K562 (cell line): ENCODE data around the gene IBA57.

ENCODE experiments used
- ARID2 ChIP-seq: fragments of 450-650 bp; IDR thresholded peaks from 2 replicates; pipeline ENCODE4 v1.6.1; 2017; ENCODE audit warnings: antibody characterized with exemption, mild to moderate bottlenecking
- ATF6 ChIP-seq: sonication (generic); formaldehyde crosslinking; IDR thresholded peaks from 2 replicates; pipeline ENCODE4 v1.4.0; 2020; ENCODE audit warnings: mild to moderate bottlenecking, missing genetic modification reagents
- BACH1 ChIP-seq: fragments of 200-800 bp; sonication (Bioruptor generic); IDR thresholded peaks from 2 replicates; pipeline ENCODE4 v1.6.1; 2016; ENCODE audit warnings: missing genetic modification characterization, missing compliant biosample characterization
- CTCF ChIP-seq, 3 experiments: IDR thresholded peaks in 2 of 3; conservative IDR thresholded peaks in 1 of 3; 2 replicates each; pipeline ENCODE4 v1.5.1; 2011 to 2012; ENCODE audit warnings: low read length in 3 of 3, mild to moderate bottlenecking in 3 of 3, control low read depth in 2 of 3, improper control_type of control experiment in 1 of 3, inconsistent platforms in 1 of 3, low read depth in 1 of 3, mixed read lengths in 1 of 3, moderate library complexity in 1 of 3; ENCODE audit not compliant: insufficient read depth in 2 of 3
- E2F1 ChIP-seq: sonication (generic); formaldehyde crosslinking; IDR thresholded peaks from 2 replicates; pipeline ENCODE4 v1.8.1; 2023; ENCODE audit warnings: mild to moderate bottlenecking, missing genetic modification reagents, moderate library complexity
- ELK1 ChIP-seq: sonication (generic); formaldehyde crosslinking; IDR thresholded peaks from 2 replicates; pipeline ENCODE4 v1.8.1; 2022; ENCODE audit warnings: missing genetic modification reagents
- JUNB ChIP-seq: fragments of 450-650 bp; formaldehyde crosslinking; conservative IDR thresholded peaks from 2 replicates; pipeline ENCODE4 v1.4.0; 2020; ENCODE audit warnings: mild to moderate bottlenecking
- LEF1 ChIP-seq: fragments of 450-650 bp; IDR thresholded peaks from 2 replicates; pipeline ENCODE4 v1.6.1; 2016; ENCODE audit warnings: mild to moderate bottlenecking
- MAX ChIP-seq: sonication (generic); formaldehyde crosslinking; IDR thresholded peaks from 2 replicates; pipeline ENCODE4 v1.9.0; 2022; ENCODE audit warnings: mild to moderate bottlenecking, missing genetic modification reagents
- MTA3 ChIP-seq: fragments of 450-650 bp; formaldehyde crosslinking; IDR thresholded peaks from 2 replicates; pipeline ENCODE4 v1.6.1; 2017; ENCODE audit warnings: mild to moderate bottlenecking, borderline replicate concordance
- REST ChIP-seq, 2 experiments: fragments of 450-650 bp; formaldehyde crosslinking in 1 of 2; IDR thresholded peaks; 2 replicates each; pipeline versions ENCODE4 v1.4.0 to v1.6.1; 2014 to 2020; ENCODE audit warnings: mild to moderate bottlenecking in 2 of 2, borderline replicate concordance in 1 of 2, low read depth in 1 of 2
- THRA ChIP-seq: fragments of 450-650 bp; IDR thresholded peaks from 2 replicates; pipeline ENCODE4 v1.6.1; 2017; ENCODE audit warnings: mild to moderate bottlenecking, moderate library complexity
- ZBTB11 ChIP-seq, 3 experiments: fragments of 200-800 bp in 1 of 3; fragments of 250-450 bp in 1 of 3; fragments of 450-650 bp in 1 of 3; sonication (Bioruptor Pico) in 1 of 3; sonication (Bioruptor generic) in 1 of 3; formaldehyde crosslinking in 1 of 3; IDR thresholded peaks; 2 replicates each; pipeline versions ENCODE4 v1.6.1 to v1.8.0; 2016 to 2022; ENCODE audit warnings: mild to moderate bottlenecking in 2 of 3, missing genetic modification characterization in 2 of 3, missing compliant biosample characterization in 1 of 3, moderate library complexity in 1 of 3

- TF ChIP-seq CTCF (IDR thresholded peaks at IDR 0.05 in 2 of 3, conservative IDR thresholded peaks at IDR 0.05 in 1 of 3; ENCODE audit: insufficient read depth in 2 of 3, low read depth in 1 of 3, low read length in 3 of 3) (no peak), ARID2 (no peak), MAX (CRISPR knock-in tag) (no peak), E2F1 (CRISPR knock-in tag) (no peak), ATF6 (CRISPR knock-in tag) (no peak), REST (IDR thresholded peaks at IDR 0.05; ENCODE audit: borderline replicate concordance) (no peak), REST (CRISPR knock-in tag; IDR thresholded peaks at IDR 0.05; ENCODE audit: low read depth) (no peak), THRA (no peak), ZBTB11 (CRISPR knock-in tag; IDR thresholded peaks at IDR 0.05) (no peak), ELK1 (CRISPR knock-in tag) (no peak), BACH1 (tag) (no peak), LEF1 (no peak), MTA3 (no peak), JUNB (no peak)
Measured at GRCh38 chr1:228190778-228191177, 25.2 kb downstream of the IBA57 start.
